Measurements from ENCODE around the gene GPA33. TPM values are rescaled to one million over a fixed set of nuclear protein-coding genes. Genes with fewer than 3 reads are reported as not detected.

GPA33 gene
- total RNA-seq, 3 donors from 2014 or later, result 0.16 to 0.45 (median 0.20) TPM

- Mint-ChIP-seq H3K9me3 (no peaks in the 10 kb centered on the region), H3K27me3 (ENCODE audit: low read depth) (no peaks in the 10 kb centered on the region), H3K4me1 (ENCODE audit: low read depth) (no peaks in the 10 kb centered on the region), H3K36me3 (ENCODE audit: insufficient read depth) (peaks cover 6% of the 10 kb centered on the region), H3K4me3 (no peak overlapping the region)
- ATAC-seq (no peak), DNase-seq (no peak)
Observed at GRCh38 chr1:167064621-167065020, 25.6 kb downstream of the GPA33 start.

DNA sequence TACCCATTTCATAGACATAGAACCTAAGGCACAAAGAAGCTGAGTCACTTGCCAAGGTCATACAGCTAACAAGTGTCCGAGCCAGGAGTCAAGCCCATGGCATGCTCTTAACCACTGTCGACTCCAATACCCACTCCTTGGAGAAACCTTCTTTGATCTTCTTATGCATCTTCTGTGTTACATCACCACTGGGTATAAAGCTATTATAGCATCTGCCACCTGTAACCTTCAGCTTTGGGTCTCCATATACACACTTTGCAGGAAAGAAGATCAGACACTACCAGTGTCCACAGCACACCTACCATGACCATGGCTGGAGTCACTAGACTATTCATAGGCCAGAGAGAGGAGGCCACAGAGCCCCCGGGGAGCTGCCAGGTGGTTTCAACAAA is 29.1 kb downstream of the GPA33 start:
- no peaks in the 10 kb centered on the region for H3K4me1 Mint-ChIP-seq (ENCODE audit: low read depth)
- no peaks in the 10 kb centered on the region for H3K27me3 Mint-ChIP-seq (ENCODE audit: low read depth)

GRCh38 chr1:167060141-167061072 is 29.8 kb downstream of the GPA33 start:
- no peak for ATAC-seq
- H3K27me3 Mint-ChIP-seq (ENCODE audit: low read depth), result no peaks in the 10 kb centered on the region
- no peaks in the 10 kb centered on the region for H3K4me1 Mint-ChIP-seq (ENCODE audit: low read depth)

More for the DNA sequence above, 29.1 kb downstream of the GPA33 start:
- DNase-seq (no peak), ATAC-seq (no peak)
- Mint-ChIP-seq H3K9me3 (no peaks in the 10 kb centered on the region), H3K4me3 (no peak overlapping the region), H3K36me3 (ENCODE audit: insufficient read depth) (peaks cover 3% of the 10 kb centered on the region)

DNA sequence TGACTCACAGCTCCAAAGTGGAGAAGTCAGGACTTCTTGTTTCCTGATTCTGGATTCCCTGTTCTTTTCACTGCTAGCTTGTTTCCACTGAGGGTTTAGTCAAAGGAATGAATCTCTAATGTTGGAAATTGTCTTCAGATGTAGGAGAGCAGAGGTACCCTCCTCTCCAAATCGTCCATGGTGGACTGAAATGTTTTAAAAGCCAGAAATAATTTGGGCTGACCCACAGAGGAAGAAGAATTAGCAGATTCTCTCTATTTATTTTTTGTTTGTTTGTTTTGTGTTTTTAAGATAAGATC is 30.4 kb downstream of the GPA33 start:
- ATAC-seq, result no peak
- Mint-ChIP-seq H3K4me1 (ENCODE audit: low read depth) (no peaks in the 10 kb centered on the region), H3K4me3 (no peak overlapping the region), H3K27me3 (ENCODE audit: low read depth) (no peaks in the 10 kb centered on the region), H3K36me3 (ENCODE audit: insufficient read depth) (peaks cover 4% of the 10 kb centered on the region), H3K9me3 (no peaks in the 10 kb centered on the region)
- DNase-seq, result no peak

More at GRCh38 chr1:167060141-167061072, 29.8 kb downstream of the GPA33 start:
- Mint-ChIP-seq H3K9me3 (no peaks in the 10 kb centered on the region), H3K4me3 (no peak overlapping the region), H3K36me3 (ENCODE audit: insufficient read depth) (peaks cover 4% of the 10 kb centered on the region)
- no peak for DNase-seq

DNA sequence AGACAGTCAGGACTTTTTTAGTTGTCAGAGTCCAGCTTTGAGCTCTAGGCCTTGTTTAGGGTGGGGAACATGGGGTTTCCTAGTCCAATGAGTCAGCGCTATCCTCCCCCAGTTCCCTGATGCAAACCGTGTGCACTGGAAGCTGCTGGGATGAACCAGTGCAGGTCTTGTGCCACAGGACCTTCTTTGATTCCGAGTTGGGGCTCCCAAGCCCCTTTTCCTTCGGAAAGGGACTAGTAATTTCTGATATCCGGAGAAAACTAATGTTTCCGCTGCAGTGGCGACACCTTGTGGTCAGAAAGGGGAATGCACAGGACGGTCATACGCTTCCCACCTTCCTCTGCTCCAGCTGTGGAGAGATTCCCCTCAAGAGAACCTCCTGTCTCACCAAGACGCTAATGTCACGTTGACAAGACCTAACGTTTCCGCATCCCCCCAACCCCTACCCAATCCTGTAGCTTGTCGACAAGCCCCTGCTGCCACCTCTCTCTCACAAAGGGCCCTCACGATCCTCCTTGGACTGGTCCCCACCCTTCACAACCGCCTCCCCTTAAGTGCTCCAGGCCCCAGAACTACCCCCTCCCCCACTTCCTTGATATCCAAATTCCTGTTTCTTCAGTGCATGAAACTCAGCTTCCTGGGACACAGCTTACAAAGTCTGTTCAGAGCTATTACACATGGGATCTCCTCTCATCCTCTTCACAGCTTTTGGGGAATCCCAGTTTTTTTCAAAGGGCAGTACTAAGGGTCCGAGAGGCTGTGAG is 30.9 kb downstream of the GPA33 start:
- no peaks in the 10 kb centered on the region for H3K9me3 Mint-ChIP-seq
- peaks cover 4% of the 10 kb centered on the region for H3K36me3 Mint-ChIP-seq (ENCODE audit: insufficient read depth)
- no peaks in the 10 kb centered on the region for H3K27me3 Mint-ChIP-seq (ENCODE audit: low read depth)
- ATAC-seq (peak; percentile 67 to 71), DNase-seq (peak; percentile 70)
- no peaks in the 10 kb centered on the region for H3K4me1 Mint-ChIP-seq (ENCODE audit: low read depth)
- peak overlapping the region; percentile 15 for H3K4me3 Mint-ChIP-seq

- no peak for DNase-seq
- Mint-ChIP-seq H3K27me3 (ENCODE audit: low read depth) (no peaks in the 10 kb centered on the region), H3K9me3 (no peaks in the 10 kb centered on the region), H3K4me3 (no peak overlapping the region), H3K36me3 (ENCODE audit: insufficient read depth) (peaks cover 8% of the 10 kb centered on the region), H3K4me1 (ENCODE audit: low read depth) (no peaks in the 10 kb centered on the region)
- ATAC-seq, result peak in 1 of 2 donors; percentile 30
Observed at GRCh38 chr1:167057241-167057688, 32.9 kb downstream of the GPA33 start.

DNA sequence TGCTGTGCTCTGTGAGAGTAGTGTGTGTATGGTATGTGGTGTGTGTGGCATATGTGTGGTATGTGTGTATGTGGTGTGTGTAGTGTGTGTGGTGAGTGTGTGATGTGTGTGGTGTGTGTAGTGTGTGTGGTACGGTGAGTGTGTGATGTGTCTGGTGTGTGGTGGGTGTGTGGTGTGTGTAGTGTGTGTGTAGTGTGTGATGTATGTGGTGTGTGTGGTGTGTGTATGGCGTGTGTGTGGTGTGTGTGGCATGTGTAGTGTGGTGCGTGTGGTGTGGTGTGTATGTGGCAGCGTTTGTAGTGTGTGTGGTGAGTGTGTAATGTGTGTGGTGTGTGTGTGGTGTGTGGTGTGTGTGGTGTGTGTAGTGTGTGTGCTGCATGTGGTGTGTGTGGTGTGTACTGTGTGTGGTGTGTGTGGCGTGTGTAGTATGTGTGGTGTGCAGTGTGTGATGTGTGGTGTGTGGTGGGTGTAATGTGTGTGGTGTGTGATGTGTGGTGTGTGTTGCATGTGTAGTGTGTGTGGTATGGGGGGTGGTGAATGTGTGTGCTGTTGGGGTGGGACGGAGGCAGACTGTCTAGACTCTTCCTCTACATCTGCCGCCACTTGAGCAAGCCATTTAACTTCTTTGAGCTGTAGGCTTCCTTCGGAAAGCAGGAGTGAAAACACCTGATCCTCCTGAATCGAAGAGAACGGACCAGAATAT is 33.5 kb downstream of the GPA33 start:
- ATAC-seq, result no peak
- no peaks in the 10 kb centered on the region for H3K4me1 Mint-ChIP-seq (ENCODE audit: low read depth)
- DNase-seq, result no peak
- H3K9me3 Mint-ChIP-seq, result no peaks in the 10 kb centered on the region
- peaks cover 8% of the 10 kb centered on the region for H3K36me3 Mint-ChIP-seq (ENCODE audit: insufficient read depth)
- no peaks in the 10 kb centered on the region for H3K27me3 Mint-ChIP-seq (ENCODE audit: low read depth)
- H3K4me3 Mint-ChIP-seq, result no peak overlapping the region

DNA sequence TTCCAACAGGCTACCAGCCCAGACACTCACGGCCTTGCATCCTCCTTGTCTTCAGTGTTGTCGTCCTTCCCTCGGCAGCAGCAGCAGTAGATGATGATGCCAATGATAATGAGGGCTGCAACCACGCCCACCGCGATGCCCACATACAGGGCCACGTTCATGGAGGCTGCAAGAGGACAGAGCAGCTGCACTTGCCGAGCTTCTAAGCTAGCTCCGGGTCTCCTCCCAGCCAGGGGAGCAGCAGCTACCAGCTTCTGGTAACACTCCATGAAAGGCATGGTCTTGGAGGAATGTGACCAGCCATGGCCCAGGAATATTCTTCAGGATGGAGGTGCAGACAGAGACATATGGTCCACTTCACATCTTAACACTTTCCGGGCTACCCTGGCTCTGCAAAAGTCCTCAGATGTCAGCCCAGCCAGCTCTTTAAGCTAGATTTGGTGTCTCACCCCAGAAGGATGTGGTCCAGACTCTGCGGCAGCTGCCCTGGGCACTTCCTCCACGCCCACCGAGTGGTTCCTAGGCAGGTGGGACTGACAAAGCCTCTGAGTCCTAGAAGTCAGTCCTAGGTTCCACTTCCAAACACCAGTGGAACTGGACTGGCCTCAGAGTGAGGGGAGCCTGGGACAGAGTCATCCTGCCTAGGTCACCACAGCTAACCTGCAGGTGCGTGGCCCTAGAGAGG is 35.1 kb downstream of the GPA33 start:
- no peak for ATAC-seq
- Mint-ChIP-seq H3K4me1 (ENCODE audit: low read depth) (no peaks in the 10 kb centered on the region), H3K4me3 (no peak overlapping the region), H3K36me3 (ENCODE audit: insufficient read depth) (peaks cover 8% of the 10 kb centered on the region), H3K9me3 (no peaks in the 10 kb centered on the region), H3K27me3 (ENCODE audit: low read depth) (no peaks in the 10 kb centered on the region)
- DNase-seq, result no peak

- H3K9me3 Mint-ChIP-seq, result no peaks in the 10 kb centered on the region
- no peaks in the 10 kb centered on the region for H3K27me3 Mint-ChIP-seq (ENCODE audit: low read depth)
- H3K36me3 Mint-ChIP-seq (ENCODE audit: insufficient read depth), result peaks cover 8% of the 10 kb centered on the region
- ATAC-seq, result no peak
- H3K4me1 Mint-ChIP-seq (ENCODE audit: low read depth), result no peaks in the 10 kb centered on the region
- no peak overlapping the region for H3K4me3 Mint-ChIP-seq
- no peak for DNase-seq
Observed at GRCh38 chr1:167054531-167054930, 35.6 kb downstream of the GPA33 start.

DNA sequence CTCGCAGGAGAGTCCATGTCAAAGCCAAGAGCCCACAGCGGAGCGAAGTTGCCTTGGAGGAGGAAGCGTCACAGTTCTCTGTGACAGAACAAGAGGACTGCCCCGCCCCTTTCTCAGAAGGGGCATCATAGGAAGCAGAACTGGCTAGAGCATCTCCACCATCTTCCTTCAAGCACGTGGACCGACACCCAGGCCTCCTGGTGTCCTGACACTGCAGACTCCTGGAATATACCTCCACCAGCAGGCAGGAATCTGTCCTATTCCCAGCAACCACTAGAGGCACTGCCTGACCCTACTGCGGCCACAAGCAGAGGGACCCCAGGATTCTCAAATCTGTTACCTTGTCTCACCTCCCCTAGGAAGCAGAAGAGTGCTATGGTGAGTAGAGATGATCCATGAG is 37.8 kb downstream of the GPA33 start:
- H3K4me3 Mint-ChIP-seq, result no peak overlapping the region
- no peaks in the 10 kb centered on the region for H3K27me3 Mint-ChIP-seq (ENCODE audit: low read depth)
- ATAC-seq (no peak), DNase-seq (no peak)
- H3K9me3 Mint-ChIP-seq, result no peaks in the 10 kb centered on the region
- no peaks in the 10 kb centered on the region for H3K4me1 Mint-ChIP-seq (ENCODE audit: low read depth)
- H3K36me3 Mint-ChIP-seq (ENCODE audit: insufficient read depth), result peaks cover 9% of the 10 kb centered on the region

DNA sequence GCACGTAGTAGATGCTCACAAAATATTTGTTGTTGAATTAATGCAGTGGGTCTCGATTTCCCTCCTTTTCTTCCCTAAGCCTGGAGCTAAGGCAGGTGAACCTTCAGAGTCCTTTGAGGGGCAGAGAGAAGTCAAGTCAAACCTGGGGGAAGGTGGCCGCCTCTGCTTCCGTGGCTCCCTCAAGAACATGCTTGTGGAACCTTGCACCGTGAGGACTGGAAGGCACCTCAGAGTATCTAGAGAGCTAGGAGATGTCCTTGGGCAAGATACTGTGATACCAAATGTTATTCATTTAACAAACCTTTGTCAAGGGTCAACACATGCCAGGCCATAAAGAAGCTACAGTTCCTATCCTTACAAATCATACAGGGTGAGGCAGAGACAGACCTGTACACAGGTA is 38.3 kb downstream of the GPA33 start:
- Mint-ChIP-seq H3K36me3 (ENCODE audit: insufficient read depth) (peaks cover 9% of the 10 kb centered on the region), H3K9me3 (no peaks in the 10 kb centered on the region), H3K27me3 (ENCODE audit: low read depth) (no peaks in the 10 kb centered on the region), H3K4me1 (ENCODE audit: low read depth) (no peaks in the 10 kb centered on the region), H3K4me3 (no peak overlapping the region)
- no peak for ATAC-seq
- DNase-seq, result no peak

DNA sequence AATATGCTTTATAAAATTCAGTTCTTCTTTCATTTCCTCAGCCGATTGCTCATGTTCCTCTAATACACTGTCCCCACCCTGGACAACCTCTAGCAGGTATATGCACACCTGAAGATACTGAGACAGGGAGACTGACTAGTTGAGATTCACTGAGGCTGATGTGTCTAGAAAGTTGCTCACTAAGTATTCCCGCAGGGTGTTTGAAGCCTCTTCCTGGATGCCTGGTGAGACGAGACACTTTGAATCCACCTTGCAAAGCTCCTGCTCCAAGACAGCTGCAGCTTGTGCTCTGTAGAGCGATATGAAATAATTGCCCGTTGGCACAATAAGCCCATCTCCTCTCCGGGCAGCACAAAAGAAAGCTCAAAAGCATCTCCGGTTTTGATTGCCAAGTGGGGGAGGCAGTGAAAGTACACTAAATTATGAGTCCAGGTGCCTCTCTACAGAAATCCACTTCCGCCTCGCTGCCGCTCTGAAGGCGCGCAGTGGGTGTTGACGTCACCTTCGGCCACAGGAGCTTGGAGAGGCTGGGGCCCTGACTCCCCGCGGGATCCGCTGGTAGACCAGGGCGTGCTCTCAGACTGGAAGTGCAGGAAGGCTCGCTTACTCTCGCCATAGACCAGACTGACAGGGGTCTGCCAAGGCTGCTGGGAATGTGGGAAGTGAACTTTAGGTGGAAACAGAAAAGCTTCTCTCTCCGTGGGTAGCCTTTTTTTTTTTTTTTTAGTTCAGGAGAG is 46.3 kb downstream of the GPA33 start:
- Mint-ChIP-seq H3K36me3 (ENCODE audit: insufficient read depth) (peaks cover 1% of the 10 kb centered on the region), H3K4me1 (ENCODE audit: low read depth) (peaks cover 17% of the 10 kb centered on the region), H3K27me3 (ENCODE audit: low read depth) (peaks cover 14% of the 10 kb centered on the region), H3K4me3 (peak overlapping the region; percentile 84), H3K9me3 (no peaks in the 10 kb centered on the region)
- DNase-seq, result peak; percentile 47
- ATAC-seq, result peak; percentile 98 to 99

- Mint-ChIP-seq H3K4me1 (ENCODE audit: low read depth) (no peaks in the 10 kb centered on the region), H3K36me3 (ENCODE audit: insufficient read depth) (no peaks in the 10 kb centered on the region), H3K9me3 (no peaks in the 10 kb centered on the region), H3K4me3 (no peak overlapping the region), H3K27me3 (ENCODE audit: low read depth) (peaks cover 3% of the 10 kb centered on the region)
- no peak for ATAC-seq
- no peak for DNase-seq
Observed at GRCh38 chr1:167033646-167034045, 56.5 kb downstream of the GPA33 start.

Measured in activated T-cell treated with anti-CD3 and anti-CD28 coated beads, Interleukin-2, amount 50 U/mL, for 4 hours (primary cell).